Measurements from ENCODE around the gene BBIP1. TPM values are rescaled to one million over a fixed set of nuclear protein-coding genes. Genes with fewer than 3 reads are reported as not detected.

BBIP1 gene
- total RNA-seq, 1 donor from 2014 or later = 18.8 TPM

Other genes starting within 250 kb of the BBIP1 start
- 71.4 and 89.9 TPM in 2 replicates for gene PDCD4, start 47.3 kb downstream of the BBIP1 start, total RNA-seq
- gene SHOC2, start 424 bp upstream of the BBIP1 start, total RNA-seq = 49.9 and 54.2 TPM in 2 replicates
- gene ADRA2A, start 157.8 kb upstream of the BBIP1 start, total RNA-seq = not detected in 2 replicates